OCI-LY3 (cell line): ENCODE data around the gene EVA1A.

Experiments used
- CTCF ChIP-seq: fragments of 200-600, 300-600 bp; sonication (generic); IDR thresholded peaks from 2 replicates; pipeline ENCODE4 v1.5.1; 2014; ENCODE audit warnings: antibody characterized with exemption, low read length, low read depth
- EZH2phosphoT487 ChIP-seq: fragments of 200-600 bp; shearing (Covaris generic); IDR thresholded peaks from 2 replicates; pipeline ENCODE4 v1.6.1; 2018; ENCODE audit warnings: antibody characterized with exemption, mixed run types, low read depth

GRCh38 chr2:75547345-75548035 lies 13.2 kb downstream of the EVA1A start:
- TF ChIP-seq CTCF (no peak), EZH2phosphoT487 (no peak)
